ENCODE results near the gene NUDT15. TPM values are rescaled to one million over a fixed set of nuclear protein-coding genes. Genes with fewer than 3 reads are reported as not detected.

NUDT15 gene
- total RNA-seq, 2 experiments from 2014 or later: 17.8 to 26.8 TPM

GRCh38 chr13:48093588-48093987, 56.1 kb downstream of the NUDT15 start:
- H3K79me2 ChIP-seq (ENCODE audit: insufficient read depth, low read depth, low read length): peaks cover 63% of the 10 kb centered on the region
- TF ChIP-seq EZH2phosphoT487 (IDR thresholded peaks at IDR 0.05; ENCODE audit: borderline replicate concordance, low read depth, low read length) (no peak), CTCF (conservative IDR thresholded peaks at IDR 0.05; ENCODE audit: low read length) (no peak)
- no peak overlapping the region for H3K27ac ChIP-seq (ENCODE audit: low read depth, low read length, poor library complexity, severe bottlenecking)
- intact Hi-C loops (cut with micrococcal nuclease; ENCODE audit: unreplicated experiment): loop anchor here (5.0 kb wide), 1 partner anchor 56 kb away; the partner anchor contains the start of gene NUDT15
- no TSS peak for BruUV-seq (replicated peaks)
- H3K4me2 ChIP-seq (ENCODE audit: low read length): peak overlapping the region; percentile 95
- CTCF ChIA-PET (ENCODE audit: unreplicated experiment): interaction anchor here (2.2 kb wide), 1 partner anchor 15 kb away, joined by 6 read pairs; no protein-coding TSS in a partner anchor
- H4K20me1 ChIP-seq (ENCODE audit: insufficient read depth, low read length): peaks cover 22% of the 10 kb centered on the region
- peaks cover 9% of the 10 kb centered on the region; the same call in 1 of the 2 replicates for H3K36me3 ChIP-seq (ENCODE audit: insufficient read depth, low read length)
- peaks cover 21% of the 10 kb centered on the region for H3K4me1 ChIP-seq (ENCODE audit: insufficient read depth, low read length, poor library complexity, severe bottlenecking)
- H3K9me2 ChIP-seq (ENCODE audit: insufficient read depth, low read length): no peaks in the 10 kb centered on the region
- H3K4me3 ChIP-seq (ENCODE audit: low read depth, low read length, poor library complexity, severe bottlenecking): peak overlapping the region; percentile 99
- POLR2A ChIA-PET: interaction anchor here (0.8 to 1.0 kb wide), 2 partner anchors 15 to 439 kb away, joined by 3 read pairs; partner anchors contain the start of gene RCBTB2
- H2AFZ ChIP-seq (ENCODE audit: low read length): no peak overlapping the region
- no peaks in the 10 kb centered on the region for H3K9me3 ChIP-seq (ENCODE audit: low read length)
- DNase-seq (ENCODE audit: low spot score): no peak

DNA sequence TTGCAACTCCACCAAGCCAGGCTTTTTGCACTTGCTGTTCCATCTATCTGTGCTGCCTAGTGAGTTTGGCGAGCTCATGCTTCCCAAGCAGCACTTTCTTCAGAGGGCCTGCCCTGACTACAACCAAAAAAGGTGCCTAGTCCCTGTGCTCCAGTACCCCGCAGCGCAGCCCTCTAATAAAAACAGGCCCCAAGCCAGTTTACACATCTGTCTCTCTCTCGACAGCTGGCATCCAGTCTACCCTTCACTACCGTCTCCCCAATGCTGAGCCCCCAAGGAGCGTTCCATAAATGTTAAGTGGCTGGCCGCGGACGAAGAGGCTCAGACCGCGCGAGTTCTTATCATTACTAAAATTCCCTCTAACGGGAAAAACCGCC, 56.9 kb downstream of the NUDT15 start:
- TF ChIP-seq EZH2phosphoT487 (IDR thresholded peaks at IDR 0.05; ENCODE audit: borderline replicate concordance, low read depth, low read length) (no peak), CTCF (conservative IDR thresholded peaks at IDR 0.05; ENCODE audit: low read length) (no peak)
- Histone ChIP-seq H3K27ac (ENCODE audit: low read depth, low read length, poor library complexity, severe bottlenecking) (peak overlapping the region; percentile 39), H4K20me1 (ENCODE audit: insufficient read depth, low read length) (peaks cover 22% of the 10 kb centered on the region), H3K9me3 (ENCODE audit: low read length) (no peaks in the 10 kb centered on the region), H2AFZ (ENCODE audit: low read length) (peak overlapping the region; percentile 60; the same call in 1 of the 2 replicates), H3K4me3 (ENCODE audit: low read depth, low read length, poor library complexity, severe bottlenecking) (peak overlapping the region; percentile 99), H3K4me1 (ENCODE audit: insufficient read depth, low read length, poor library complexity, severe bottlenecking) (peaks cover 21% of the 10 kb centered on the region), H3K9me2 (ENCODE audit: insufficient read depth, low read length) (no peaks in the 10 kb centered on the region), H3K4me2 (ENCODE audit: low read length) (peak overlapping the region; percentile 95), H3K36me3 (ENCODE audit: insufficient read depth, low read length) (peaks cover 2% of the 10 kb centered on the region; the same call in 1 of the 2 replicates), H3K79me2 (ENCODE audit: insufficient read depth, low read depth, low read length) (peaks cover 55% of the 10 kb centered on the region)
- intact Hi-C loops (cut with micrococcal nuclease; ENCODE audit: unreplicated experiment): loop anchor here (5.0 kb wide), 1 partner anchor 57 kb away; the partner anchor contains the start of gene NUDT15
- CTCF ChIA-PET (ENCODE audit: unreplicated experiment): interaction anchor here (0.6 to 2.2 kb wide), 2 partner anchors 16 to 409 kb away, joined by 4 to 6 read pairs; no protein-coding TSS in a partner anchor
- BruUV-seq (replicated peaks): TSS peak; percentile 57
- peak; percentile 22 for DNase-seq (ENCODE audit: low spot score)
- POLR2A ChIA-PET: interaction anchor here (0.6 to 1.0 kb wide), 3 partner anchors 16 to 438 kb away, joined by 3 read pairs; partner anchors contain the start of gene RCBTB2

Data from OCI-LY7 (cell line).